NOMO-1 treated with DMSO at 0.1 percent for 48 hours (cell line): ENCODE measurements around the gene RNF208.

Source experiments
- DNase-seq: peaks from one replicate; lab custom pipeline; 2025; ENCODE audit not compliant: unreplicated experiment; lab: John Stamatoyannopoulos, UW

The RNF208 gene

GRCh38 chr9:137228506-137228967 lies 6.5 kb upstream of the RNF208 start:
- DNase-seq = no peak

- DNase-seq = no peak
These were observed 5.9 kb upstream of the RNF208 start for GRCh38 chr9:137227853-137228505.

- peak; percentile 83 for DNase-seq
These were observed 5.2 kb upstream of the RNF208 start, which contains the start of gene RNF224 for GRCh38 chr9:137227054-137227852. Gene RNF224, plus strand, starts transcription at chr9:137227502. Its CDS starts 834 bp downstream, at chr9:137228336.

- DNase-seq = no peak
These were observed 4.5 kb upstream of the RNF208 start for GRCh38 chr9:137226338-137227053.

GRCh38 chr9:137225699-137226331 lies 3.8 kb upstream of the RNF208 start:
- DNase-seq = no peak

- peak; percentile 18 for DNase-seq
These were observed 3.0 kb upstream of the RNF208 start, which contains the start of gene CYSRT1 for GRCh38 chr9:137224830-137225694. Gene CYSRT1, plus strand, starts transcription at chr9:137225174. Its CDS starts 448 bp downstream, at chr9:137225622.

GRCh38 chr9:137223078-137223970 lies 1.3 kb upstream of the RNF208 start:
- peak; percentile 99 for DNase-seq

- DNase-seq = no peak
These were observed 431 bp downstream of the RNF208 start for GRCh38 chr9:137221506-137222111.

- no peak for DNase-seq
These were observed 940 bp downstream of the RNF208 start for GRCh38 chr9:137221095-137221505.

- no peak for DNase-seq
These were observed 1.5 kb downstream of the RNF208 start for GRCh38 chr9:137220317-137221094.

GRCh38 chr9:137219757-137220316 lies 2.2 kb downstream of the RNF208 start:
- no peak for DNase-seq

- DNase-seq = no peak
These were observed 3.2 kb downstream of the RNF208 start for GRCh38 chr9:137218754-137219271.

- no peak for DNase-seq
These were observed 3.8 kb downstream of the RNF208 start for GRCh38 chr9:137218212-137218753.

GRCh38 chr9:137217276-137218211 lies 4.5 kb downstream of the RNF208 start:
- no peak for DNase-seq

GRCh38 chr9:137216188-137216965 lies 5.7 kb downstream of the RNF208 start:
- DNase-seq = no peak
